Esophagus squamous epithelium (tissue), 4 donors: Measurements from ENCODE around the gene KIDINS220.

ENCODE experiments used
- CTCF ChIP-seq, 6 experiments: fragments of 450-650 bp in 4 of 6; fragments of 200-600 bp in 2 of 6; sonication (generic) in 2 of 6; IDR thresholded peaks; one replicate each; pipeline ENCODE4 v1.5.1; 2016 to 2019; ENCODE audit warnings: antibody characterized with exemption in 6 of 6, mild to moderate bottlenecking in 4 of 6, moderate library complexity in 4 of 6
- POLR2A ChIP-seq, 4 donors: fragments of 450-650 bp; IDR thresholded peaks; one replicate each; pipeline ENCODE4 v1.6.1; 2017; ENCODE audit warnings: antibody characterized with exemption in 4 of 4, mild to moderate bottlenecking in 4 of 4, moderate library complexity in 3 of 4

GRCh38 chr2:8851811-8852560, 14.6 kb upstream of the KIDINS220 start:
- no peak for TF ChIP-seq CTCF (IDR thresholded peaks at IDR 0.05)
- TF ChIP-seq POLR2A (IDR thresholded peaks at IDR 0.05) = no peak
